Dermis microvascular lymphatic vessel endothelial cell (primary cell): Measurements from ENCODE around the gene OR2H1. TPM values are rescaled to one million over a fixed set of nuclear protein-coding genes. Genes with fewer than 3 reads are reported as not detected.
"Not testable (repeated sequence)": the region's sequence is repeated elsewhere in the genome, so short reads cannot be mapped to it uniquely, and the experiment has no call there.

Source experiments
- DNase-seq, 2 donors: peaks; one replicate each; pipeline versions ENCODE4 v3.0.0 to v3.0.0-alpha.2; 2010; ENCODE audit warnings: low read depth in 2 of 2
- total RNA-seq: library from RNA; depleted of rRNA; stranded (reverse); fragments of >200 nt; gene quantifications from 2 replicates; pipeline ENCODE4 v1.2.1, GENCODE V29; 2014

Gene OR2H1
- under 0.01 TPM in 1 of 2 replicates, not detected in the other for total RNA-seq

DNA sequence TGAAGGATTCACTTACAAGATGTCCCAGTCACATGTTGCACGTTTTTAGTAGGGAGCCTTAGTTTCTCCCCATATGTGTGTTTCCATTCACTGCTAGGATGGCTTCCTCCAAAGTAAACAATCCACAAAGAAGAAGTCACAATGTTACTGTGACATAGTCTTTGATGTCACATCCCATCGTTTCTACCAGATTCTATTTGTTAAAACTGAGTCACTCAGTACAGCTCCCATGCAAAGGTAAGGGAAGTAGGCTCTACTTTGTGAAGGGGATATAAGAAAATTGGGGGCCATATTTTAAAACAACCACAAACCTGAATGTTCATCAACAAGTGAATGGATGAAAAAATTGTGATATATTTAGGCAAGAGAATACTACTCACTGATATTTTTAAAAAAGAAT, at the start of gene OR2H1, which contains the start of gene OR11A1:
Gene OR2H1 (plus strand): TSS at position 185 of the 400 bp plus-strand sequence. CDS start 4,615 bp downstream, outside the sequence.
Gene OR11A1 (minus strand): TSS at position 101 of the 400 bp plus-strand sequence. CDS start 29,430 bp downstream, outside the sequence.
- DNase-seq, result no peak

DNA sequence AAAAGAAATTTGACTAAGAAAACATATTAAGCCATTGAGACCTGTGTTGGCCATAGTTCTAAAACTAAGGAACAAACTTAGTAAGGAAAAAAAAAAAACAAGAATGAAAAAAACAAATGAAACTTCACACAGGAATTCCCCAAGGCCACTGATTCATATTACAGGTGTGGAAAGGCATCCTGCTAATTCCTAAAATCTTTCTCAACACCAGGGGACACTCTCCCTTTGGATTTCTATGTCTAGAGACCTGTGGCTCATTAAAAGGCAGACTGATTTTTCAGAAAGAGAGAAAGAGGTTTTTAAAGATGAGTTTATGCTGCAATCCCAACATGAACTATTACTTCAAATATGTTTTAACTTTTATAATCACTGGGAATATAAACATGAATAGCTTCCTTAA, 42.4 kb upstream of the OR2H1 start, which contains the start of gene OR12D1:
Gene OR12D1 (plus strand): TSS at position 341 of the 400 bp plus-strand sequence.
- DNase-seq, result peak in 1 of 2 donors; percentile 11

DNA sequence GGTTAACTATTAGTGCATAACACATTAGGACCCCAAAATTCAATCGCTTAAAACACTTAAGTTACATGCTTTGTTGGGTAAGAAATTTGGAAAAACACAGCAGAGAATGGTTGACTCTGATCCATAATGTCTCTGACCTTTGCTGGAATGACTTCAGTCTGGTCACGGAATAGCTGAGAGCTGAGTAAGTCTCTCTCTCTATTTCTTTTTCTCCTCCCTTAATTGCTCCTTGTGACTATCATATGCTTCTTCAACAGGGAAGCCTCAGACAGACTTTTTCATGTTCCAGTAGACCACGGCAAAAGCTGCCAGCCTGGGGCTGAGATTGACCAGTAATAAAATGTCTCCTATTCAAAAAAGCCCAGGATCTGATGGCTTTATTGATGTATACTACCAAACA, 37.4 kb upstream of the OR2H1 start:
- no peak for DNase-seq

DNA sequence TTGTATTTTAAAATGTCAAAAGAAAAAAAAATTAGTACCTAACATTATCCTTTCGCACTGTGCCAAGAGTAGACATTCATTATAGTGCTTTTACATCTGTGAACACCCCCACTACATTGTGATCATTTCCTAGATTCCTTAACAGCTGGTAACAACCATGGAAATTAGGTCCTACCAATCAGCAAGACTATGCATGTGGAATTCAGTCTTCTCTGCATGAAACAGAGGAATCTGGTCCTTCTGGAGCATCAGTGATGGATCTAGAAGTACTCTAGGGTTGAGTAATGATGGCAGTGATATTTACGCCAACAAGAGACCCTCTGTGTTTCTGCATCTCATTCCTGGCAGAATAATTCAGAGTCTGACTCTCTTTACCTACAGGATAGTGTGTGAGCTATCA, 32.8 kb upstream of the OR2H1 start:
- no peak for DNase-seq

DNA sequence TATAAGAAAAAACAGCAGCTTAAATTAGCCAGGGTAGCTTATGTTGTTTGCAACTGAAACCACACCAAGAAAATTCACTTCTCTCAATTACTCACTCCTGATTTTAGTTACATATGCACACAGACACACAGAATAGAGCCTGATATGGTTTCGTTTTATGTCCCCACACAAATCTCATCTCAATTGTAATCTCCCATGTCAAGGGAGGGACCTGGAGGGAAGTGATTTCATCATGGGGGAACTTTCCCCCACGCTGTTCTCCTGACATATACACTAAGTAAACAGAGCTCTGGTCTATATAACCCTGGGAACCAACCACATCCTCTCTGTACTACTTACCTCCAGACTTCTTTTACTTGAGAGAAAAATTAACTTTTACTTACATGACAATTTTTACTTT, 32.4 kb upstream of the OR2H1 start:
- DNase-seq, result no peak

DNA sequence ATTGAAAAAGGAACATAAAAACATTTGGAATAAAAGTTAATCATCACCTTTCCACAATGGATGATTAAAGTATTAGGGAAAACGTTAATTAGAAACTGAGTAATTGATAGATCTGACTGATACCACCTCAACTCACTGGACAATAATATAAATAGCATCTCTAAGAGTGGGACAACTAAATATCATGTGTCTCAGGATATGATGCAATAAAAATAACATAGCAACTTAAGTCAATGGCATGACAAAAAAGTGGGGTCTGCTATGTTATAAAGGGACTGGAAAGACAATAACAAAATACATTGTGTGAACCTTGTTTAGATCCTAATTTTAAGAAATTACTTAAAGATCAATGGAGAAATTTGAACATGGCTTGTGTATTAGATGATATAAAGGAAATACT, 31.9 kb upstream of the OR2H1 start:
- DNase-seq, result no peak

DNA sequence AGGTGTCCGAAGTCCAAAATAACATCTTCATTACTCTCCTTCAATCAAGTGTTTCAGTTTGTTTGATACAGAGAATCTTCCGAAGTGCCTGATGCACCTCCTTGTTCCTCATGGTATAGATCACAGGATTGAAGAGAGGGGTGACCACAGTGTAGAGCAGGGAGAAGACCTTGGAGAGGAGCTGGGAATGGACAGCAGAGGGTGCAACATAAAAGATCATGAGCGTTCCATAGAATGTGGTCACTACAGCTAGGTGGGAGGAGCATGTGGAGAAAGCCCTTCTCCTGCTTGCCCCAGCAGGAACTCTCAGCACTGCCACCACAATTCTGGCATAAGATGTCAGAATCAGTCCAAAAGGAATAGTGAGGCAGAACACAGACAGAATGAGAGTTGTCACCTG, 30.3 kb upstream of the OR2H1 start:
- DNase-seq, result no peak

DNA sequence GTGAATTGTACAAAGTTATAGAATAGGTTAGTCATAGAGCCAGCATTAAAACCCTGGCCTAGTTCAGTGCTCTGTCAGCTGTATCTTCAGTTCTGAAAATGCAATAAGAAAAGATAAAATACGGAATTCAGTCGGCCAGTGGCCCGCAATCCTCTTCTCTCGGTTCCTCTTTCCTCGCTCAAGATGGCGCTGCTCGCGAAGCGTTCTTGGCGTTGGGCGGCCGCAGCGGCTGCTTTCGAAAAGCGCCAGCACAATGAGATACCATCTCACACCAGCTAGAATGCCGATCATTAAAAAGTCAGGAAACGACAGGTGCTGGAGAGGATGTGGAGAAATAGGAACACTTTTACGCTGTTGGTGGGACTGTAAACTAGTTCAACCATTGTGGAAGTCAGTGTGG, 20.2 kb upstream of the OR2H1 start:
- not testable (repeated sequence) for DNase-seq

DNA sequence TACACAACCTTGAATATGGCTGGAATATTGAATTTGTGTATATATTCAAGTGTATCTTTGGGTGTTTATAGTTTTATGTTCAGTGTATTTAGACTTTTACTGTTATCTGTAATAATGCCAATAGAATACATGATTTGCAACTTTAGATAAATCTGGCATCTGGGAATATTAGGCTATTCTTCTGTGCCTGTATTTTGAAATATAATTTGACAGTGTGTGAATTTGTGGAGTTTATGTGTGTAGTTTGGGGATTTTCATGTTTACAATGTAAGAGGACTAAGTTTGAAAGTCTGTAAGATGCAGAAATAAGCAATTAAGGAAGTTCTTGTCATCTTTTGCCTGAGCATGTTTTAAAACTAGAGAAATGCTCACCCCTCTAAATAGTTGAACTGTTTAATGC, 17.9 kb upstream of the OR2H1 start, which contains the start of gene OR10C1:
Gene OR10C1 (plus strand): TSS at position 301 of the 400 bp plus-strand sequence. CDS start 710 bp downstream, outside the sequence.
- no peak for DNase-seq

DNA sequence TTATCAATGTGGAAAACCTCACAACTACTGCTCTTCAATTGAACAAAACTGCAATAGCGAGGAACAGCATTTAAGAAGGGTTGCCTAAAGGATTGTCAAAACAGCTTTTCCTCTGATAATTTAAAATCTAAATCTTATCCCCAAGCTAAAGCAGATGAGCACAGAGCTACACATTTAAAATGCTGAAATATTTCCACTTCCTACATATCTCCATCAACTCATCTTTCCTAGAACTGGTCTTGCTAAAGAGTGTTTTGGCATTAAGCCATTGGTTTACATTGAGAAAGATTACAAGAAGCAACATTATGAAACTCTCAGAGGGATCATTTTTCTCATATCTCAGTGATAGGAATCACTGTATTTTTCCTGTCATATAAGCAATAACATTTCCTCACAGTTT, 14.2 kb upstream of the OR2H1 start:
- DNase-seq, result no peak

DNA sequence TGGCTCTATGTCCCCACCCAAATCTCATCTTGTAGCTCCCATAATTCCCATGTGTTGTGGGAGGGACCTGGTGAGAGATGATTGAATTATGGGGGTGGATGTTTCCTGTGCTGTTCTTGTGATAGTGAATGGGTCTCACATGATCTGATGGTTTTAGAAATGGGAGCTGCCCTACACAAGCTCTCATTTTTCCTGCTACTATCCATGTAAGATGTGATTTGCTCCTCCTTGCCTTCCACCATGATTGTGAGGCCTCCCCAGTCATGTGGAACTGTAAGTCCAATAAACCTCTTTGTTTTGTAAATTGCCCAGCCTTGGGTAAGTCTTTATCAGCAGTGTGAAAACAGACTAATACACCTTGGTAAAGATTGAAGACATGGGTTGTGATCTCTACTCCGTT, 12.9 kb upstream of the OR2H1 start:
- DNase-seq, result not testable (repeated sequence)

DNA sequence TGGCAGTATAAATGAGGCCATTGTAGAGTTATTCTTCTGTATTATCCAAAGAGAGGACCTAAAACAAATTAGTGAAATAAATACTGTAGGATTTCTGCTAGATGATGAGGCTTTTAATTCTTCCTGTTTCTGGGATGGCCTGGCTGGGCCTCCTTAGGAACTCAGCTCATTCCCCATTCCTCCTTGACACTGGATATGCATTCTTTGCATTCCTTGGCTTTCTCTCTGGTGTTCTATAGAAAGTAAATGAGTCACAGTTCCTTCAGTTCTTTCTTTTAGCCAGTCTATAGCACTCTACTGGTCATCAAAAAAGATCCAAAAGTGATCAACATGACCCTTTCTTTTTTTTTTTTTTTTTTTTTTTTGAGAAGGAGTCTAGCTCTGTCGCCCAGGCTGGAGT, 9.3 kb upstream of the OR2H1 start:
- DNase-seq, result no peak

DNA sequence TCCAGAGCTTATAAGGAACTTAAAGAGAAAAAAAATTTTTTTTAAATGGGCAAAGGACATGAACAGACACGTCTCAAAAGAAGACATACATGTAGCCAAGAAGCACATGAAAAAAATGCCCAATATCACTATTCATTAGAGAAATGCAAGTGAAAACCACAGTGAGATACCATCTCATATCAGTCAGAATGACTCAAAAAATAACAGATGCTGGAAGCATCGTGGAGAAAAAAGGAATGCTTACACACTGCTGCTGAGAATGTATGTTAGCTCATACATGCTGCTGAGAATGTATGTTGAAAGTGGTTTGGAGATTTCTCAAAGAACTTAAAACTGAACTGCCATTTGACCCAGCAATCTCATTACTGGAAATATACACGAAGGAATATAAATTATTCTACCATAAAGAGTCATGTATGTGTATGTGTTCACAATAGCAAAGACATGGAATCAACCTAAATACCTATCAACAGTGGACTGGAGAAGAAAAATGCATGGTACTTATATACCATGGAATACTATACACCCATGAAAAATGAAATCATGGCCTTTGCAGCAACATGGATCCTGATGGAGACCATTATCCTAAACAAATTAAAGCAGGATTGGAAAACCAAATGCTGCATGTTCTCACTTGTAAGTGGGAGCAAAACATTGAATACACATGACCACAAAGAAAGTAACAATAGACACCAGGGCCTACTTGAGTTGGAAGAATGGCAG, 5.3 kb upstream of the OR2H1 start:
- DNase-seq, result no peak

DNA sequence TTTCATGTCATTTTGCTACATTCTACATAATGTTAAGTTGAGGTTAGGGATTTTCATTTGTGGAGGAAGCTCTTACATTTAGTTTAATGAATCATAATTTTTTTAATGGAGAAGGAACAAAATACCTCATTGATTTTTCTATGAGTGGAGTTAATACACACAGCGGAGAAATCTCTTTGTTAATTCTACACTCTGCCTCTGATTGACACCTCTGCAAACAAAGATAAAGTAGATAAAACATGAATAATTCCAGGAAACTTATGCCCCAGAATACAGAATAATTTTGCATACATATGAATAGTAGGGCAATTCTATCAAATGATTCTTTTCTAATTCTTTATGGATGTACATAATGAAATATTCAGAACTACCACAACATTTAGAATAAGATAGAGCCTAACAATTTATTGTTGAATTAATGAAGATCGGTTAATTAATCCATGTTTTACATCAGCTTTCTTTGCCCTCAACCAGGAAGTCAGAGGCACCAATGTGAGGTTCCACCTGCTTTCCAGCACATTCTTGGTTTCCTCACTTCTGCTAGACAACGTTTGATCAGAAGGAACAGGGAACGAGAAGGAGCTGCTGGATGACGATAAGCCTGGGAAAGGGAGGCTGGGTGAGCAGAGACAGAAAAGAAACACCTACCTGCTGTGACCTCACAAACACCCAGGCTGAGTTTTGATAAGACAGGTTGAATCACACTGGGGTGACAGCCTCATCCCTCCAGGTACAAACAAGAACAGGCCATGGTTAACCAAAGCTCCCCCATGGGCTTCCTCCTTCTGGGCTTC, 4.3 kb downstream of the OR2H1 start:
- no peak for DNase-seq

DNA sequence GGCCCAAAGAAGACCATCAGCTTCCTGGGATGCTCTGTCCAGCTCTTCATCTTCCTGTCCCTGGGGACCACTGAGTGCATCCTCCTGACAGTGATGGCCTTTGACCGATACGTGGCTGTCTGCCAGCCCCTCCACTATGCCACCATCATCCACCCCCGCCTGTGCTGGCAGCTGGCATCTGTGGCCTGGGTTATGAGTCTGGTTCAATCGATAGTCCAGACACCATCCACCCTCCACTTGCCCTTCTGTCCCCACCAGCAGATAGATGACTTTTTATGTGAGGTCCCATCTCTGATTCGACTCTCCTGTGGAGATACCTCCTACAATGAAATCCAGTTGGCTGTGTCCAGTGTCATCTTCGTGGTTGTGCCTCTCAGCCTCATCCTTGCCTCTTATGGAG, 5.1 kb downstream of the OR2H1 start:
- DNase-seq, result no peak

DNA sequence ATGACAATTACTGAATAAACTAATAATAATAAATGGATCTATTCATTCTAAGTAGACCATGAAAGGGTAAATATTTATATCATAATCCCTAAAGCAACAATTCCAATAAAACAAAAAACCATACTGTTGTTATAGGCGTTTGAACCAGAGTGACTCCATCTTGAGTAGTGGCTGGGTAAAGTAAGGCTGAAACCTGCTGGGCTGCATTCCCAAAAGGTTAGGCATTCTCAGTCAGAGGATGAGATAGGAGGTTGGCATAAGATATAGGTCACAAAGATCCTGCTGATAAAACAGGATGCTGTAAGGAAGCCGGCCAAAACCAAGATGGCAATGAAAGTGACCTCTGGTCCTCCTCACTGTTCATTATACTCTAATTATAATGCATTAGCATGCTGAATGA, 8.3 kb downstream of the OR2H1 start:
- no peak for DNase-seq

DNA sequence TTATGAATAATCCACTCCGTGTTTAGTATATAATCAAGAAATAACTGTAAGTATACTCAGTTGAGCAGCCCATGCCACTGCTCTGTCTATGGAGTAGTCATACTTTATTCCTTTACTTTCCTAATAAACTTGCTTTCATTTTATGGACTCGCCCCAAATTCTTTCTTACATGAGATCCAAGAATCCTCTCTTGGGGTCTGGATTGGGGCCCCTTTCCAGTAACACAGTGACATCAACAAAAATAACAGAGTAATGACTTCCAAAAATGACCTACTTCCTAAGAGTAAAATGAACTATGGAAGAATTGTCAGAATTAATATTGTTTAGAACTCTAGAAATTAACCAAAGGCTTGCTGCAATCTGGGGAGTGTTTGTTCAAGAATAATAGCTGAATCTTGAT, 8.8 kb downstream of the OR2H1 start:
- no peak for DNase-seq

DNA sequence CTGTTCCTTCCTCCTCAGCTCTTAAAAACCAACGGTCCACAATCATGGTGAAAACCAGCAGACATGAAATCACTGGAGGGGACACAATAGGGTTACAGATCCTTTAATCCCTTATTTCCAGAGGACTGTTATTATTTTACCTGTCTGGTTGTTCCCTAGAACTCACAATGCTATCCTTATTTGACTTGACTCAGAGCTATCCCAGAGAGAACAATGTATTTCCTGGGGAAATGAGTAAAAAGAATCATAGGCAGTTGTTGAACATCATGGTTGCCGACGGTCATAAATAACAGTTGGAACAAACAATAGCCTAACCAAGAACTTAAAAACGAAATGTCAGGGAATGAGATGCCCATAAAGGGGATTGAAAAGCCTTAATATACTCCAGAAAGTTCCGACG, 9.3 kb downstream of the OR2H1 start:
- DNase-seq, result peak; percentile 53 to 73

DNA sequence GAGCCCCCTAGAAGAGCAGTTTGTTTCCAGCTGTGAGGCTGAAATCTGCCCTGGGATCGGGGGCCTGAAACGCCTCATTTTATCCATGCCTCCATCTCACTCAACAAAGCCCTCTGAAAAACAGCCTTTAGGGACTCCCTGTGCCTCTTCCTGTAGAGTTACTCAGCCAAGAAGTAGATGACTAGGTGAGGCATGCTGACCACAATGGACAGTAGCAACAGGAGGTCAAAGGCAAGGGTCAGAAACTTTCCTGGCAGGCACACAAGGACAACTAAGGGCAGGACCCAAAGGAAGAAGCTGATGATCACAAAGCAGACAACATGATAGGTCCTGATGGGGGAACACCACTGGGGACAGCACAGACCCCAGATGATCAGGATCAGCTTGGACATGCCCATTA, 18.0 kb downstream of the OR2H1 start:
- no peak for DNase-seq

DNA sequence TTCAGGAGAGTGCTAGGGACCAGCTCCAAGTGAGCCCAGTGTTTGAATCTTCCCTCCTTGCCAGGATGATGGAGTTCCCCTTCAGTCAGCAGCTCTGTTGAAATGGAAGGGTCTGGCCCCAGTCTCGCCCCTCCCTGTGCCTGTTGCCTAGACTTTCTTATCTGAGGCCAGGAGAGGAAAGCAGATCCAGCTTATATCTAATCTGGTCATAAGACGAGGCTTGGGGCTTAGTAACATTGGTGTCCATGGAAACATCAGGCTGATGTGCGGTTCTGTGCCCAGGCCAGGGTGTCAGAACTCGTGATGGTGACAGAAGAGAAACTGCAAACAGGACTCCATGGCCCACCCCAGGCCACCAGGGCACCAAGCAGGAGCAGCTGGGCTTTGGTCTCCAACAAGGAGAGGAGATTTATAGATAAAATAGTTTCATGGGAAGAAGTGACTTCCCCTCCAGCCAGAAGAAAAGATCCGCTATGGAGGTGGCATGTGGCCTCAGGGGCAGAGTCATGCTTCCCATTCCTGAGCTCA, 21.0 kb downstream of the OR2H1 start:
- DNase-seq, result no peak

DNA sequence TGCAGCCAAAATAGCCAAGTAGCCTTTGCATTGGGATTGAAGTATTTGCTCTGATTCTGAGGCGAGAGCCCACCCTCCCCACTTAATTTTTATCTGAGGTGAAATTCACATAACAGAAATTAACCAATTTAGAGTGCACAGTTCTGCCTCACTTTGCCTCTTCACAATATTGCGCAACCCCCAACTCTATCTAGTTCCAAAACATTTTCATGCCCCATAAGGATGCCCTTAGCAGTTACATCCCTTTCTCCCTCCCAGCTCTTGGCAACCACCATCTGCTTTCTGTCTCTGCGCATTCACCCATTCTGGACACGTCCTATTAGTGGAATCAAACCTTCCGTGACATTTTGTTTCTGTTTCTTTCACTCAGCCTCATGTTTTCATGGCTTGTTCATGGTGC, 21.8 kb downstream of the OR2H1 start:
- no peak for DNase-seq

DNA sequence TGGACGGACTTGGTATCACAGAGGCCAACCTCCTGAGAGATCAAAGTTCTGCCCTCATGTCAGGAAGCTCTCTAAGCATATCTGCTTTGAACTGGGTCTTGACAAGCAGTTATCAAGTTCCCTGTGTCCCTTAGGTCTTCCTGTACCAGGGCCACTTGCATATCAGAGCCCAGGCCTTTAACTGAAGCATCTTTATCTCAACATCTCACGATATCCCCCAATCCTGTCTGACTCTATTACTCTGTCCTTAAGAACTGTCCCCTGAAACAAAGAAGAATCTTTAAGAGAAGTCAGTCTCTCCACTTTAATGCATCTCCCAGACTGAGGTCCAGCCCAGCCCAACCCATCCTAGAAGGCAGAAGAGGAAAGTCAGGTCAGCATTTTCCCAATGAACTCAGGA, 22.6 kb downstream of the OR2H1 start:
- no peak for DNase-seq
